OCI-LY7 (cell line): ENCODE measurements around the gene ARF6. TPM values are rescaled to one million over a fixed set of nuclear protein-coding genes. Genes with fewer than 3 reads are reported as not detected.

Experiments used
- BruUV-seq: library from RNA; stranded (reverse); fragments of 400-500 nt; replicated peaks from 2 replicates; lab custom pipeline; 2021; lab: Mats Ljungman, UMichigan
- CTCF ChIA-PET: fragments of 300-600 bp; sonication (Branson Sonifier 250); formaldehyde crosslinking; loops from one replicate; lab custom pipeline; 2022; ENCODE audit warnings: antibody characterized with exemption; ENCODE audit not compliant: unreplicated experiment; lab: Charles Lee
- POLR2A ChIA-PET: fragments of 300-600 bp; sonication (Branson Sonifier 250); formaldehyde crosslinking; loops from one replicate; lab custom pipeline; 2022; ENCODE audit warnings: antibody characterized with exemption; lab: Charles Lee
- DNase-seq: peaks from one replicate; pipeline ENCODE4 v3.0.0-alpha.2; 2015; ENCODE audit warnings: low spot score
- H2AFZ ChIP-seq: fragments of 200-600 bp; sonication (generic), shearing (Covaris generic); 2 replicates; pipeline ENCODE4 v1.6.1; 2014; ENCODE audit warnings: mild to moderate bottlenecking, antibody characterized with exemption, low read length, moderate library complexity
- H3K27ac ChIP-seq: fragments of 200-600 bp; sonication (generic); 2 replicates; pipeline ENCODE4 v1.5.1; 2014; ENCODE audit warnings: mixed run types, low read depth, mild to moderate bottlenecking, moderate library complexity, low read length, inconsistent platforms; ENCODE audit not compliant: poor library complexity, severe bottlenecking
- H3K36me3 ChIP-seq: fragments of 200-600 bp; sonication (generic); 2 replicates; pipeline ENCODE4 v1.6.1; 2014; ENCODE audit warnings: mild to moderate bottlenecking, antibody characterized with exemption, low read length, moderate library complexity, mixed read lengths; ENCODE audit not compliant: insufficient read depth
- H3K4me1 ChIP-seq: fragments of 200-600 bp; sonication (generic); 2 replicates; pipeline ENCODE4 v1.5.1; 2014; ENCODE audit warnings: mild to moderate bottlenecking, low read length; ENCODE audit not compliant: insufficient read depth, poor library complexity, severe bottlenecking
- H3K4me2 ChIP-seq: fragments of 200-600 bp; sonication (generic); 2 replicates; pipeline ENCODE4 v1.6.1; 2014; ENCODE audit warnings: mild to moderate bottlenecking, low read length
- H3K4me3 ChIP-seq: fragments of 200-600 bp; sonication (generic); 2 replicates; pipeline ENCODE4 v1.5.1; 2014; ENCODE audit warnings: mild to moderate bottlenecking, low read depth, low read length; ENCODE audit not compliant: poor library complexity, severe bottlenecking
- H3K79me2 ChIP-seq: fragments of 200-600 bp; sonication (generic); 2 replicates; pipeline ENCODE4 v1.6.1; 2016; ENCODE audit warnings: low read depth, mild to moderate bottlenecking, low read length, moderate library complexity, mixed read lengths; ENCODE audit not compliant: insufficient read depth
- H3K9me2 ChIP-seq: fragments of 200-600 bp; sonication (generic); 2 replicates; pipeline ENCODE4 v1.6.1; 2016; ENCODE audit warnings: mild to moderate bottlenecking, low read length, mixed read lengths; ENCODE audit not compliant: insufficient read depth
- H3K9me3 ChIP-seq: fragments of 200-600 bp; sonication (generic); 2 replicates; pipeline ENCODE4 v1.6.1; 2014; ENCODE audit warnings: mild to moderate bottlenecking, mixed run types, low read length, mixed read lengths
- H4K20me1 ChIP-seq: fragments of 200-600 bp; sonication (generic); 2 replicates; pipeline ENCODE4 v1.6.1; 2014; ENCODE audit warnings: mild to moderate bottlenecking, antibody characterized with exemption, low read length, moderate library complexity, mixed read lengths; ENCODE audit not compliant: insufficient read depth
- CTCF ChIP-seq: fragments of 200-600 bp; sonication (generic); conservative IDR thresholded peaks from 2 replicates; pipeline ENCODE4 v1.5.1; 2014; ENCODE audit warnings: mild to moderate bottlenecking, antibody characterized with exemption, low read length, moderate library complexity, mixed read lengths
- EZH2phosphoT487 ChIP-seq: fragments of 200-600 bp; sonication (generic); IDR thresholded peaks from 2 replicates; pipeline ENCODE4 v1.6.1; 2018; ENCODE audit warnings: low read depth, borderline replicate concordance, mild to moderate bottlenecking, mixed run types, antibody characterized with exemption, low read length, moderate library complexity, mixed read lengths
- intact Hi-C: fragments of 100-400 bp; cut with micrococcal nuclease; formaldehyde crosslinking; loops from one replicate; pipeline ENCODE4 v1.10.0; 2022; ENCODE audit not compliant: unreplicated experiment
- total RNA-seq, 2 experiments: library from RNA; depleted of rRNA in 1 of 2; stranded (reverse); fragments of >200 nt in 1 of 2; shearing (Covaris generic) in 1 of 2; gene quantifications; 2 replicates each; pipeline ENCODE4 v1.2.3, GENCODE V29; 2014 to 2022

ARF6 gene
- total RNA-seq, 2 experiments from 2014 or later: 47.6 to 69.1 TPM

- no TSS peak for BruUV-seq
- Histone ChIP-seq H3K27ac (no peak overlapping the region), H3K4me2 (no peak overlapping the region), H3K79me2 (no peaks in the 10 kb centered on the region), H3K9me3 (no peaks in the 10 kb centered on the region), H3K9me2 (no peaks in the 10 kb centered on the region), H4K20me1 (no peaks in the 10 kb centered on the region), H2AFZ (no peak overlapping the region), H3K36me3 (no peaks in the 10 kb centered on the region), H3K4me3 (no peak overlapping the region), H3K4me1 (peaks cover 18% of the 10 kb centered on the region)
- intact Hi-C loops: no loop called here
- DNase-seq: no peak
- ChIA-PET POLR2A (interaction anchor here (0.7 to 1.9 kb wide), 3 partner anchors 101 to 288 kb away, joined by 3 to 7 read pairs (median 4); no protein-coding TSS in a partner anchor), CTCF (no interaction called here)
- no peak for TF ChIP-seq CTCF
- TF ChIP-seq EZH2phosphoT487: no peak
These were observed 17.2 kb upstream of the ARF6 start for GRCh38 chr14:49875640-49876198.

GRCh38 chr14:49876563-49877127, 16.2 kb upstream of the ARF6 start:
- H2AFZ ChIP-seq: no peak overlapping the region

More at GRCh38 chr14:49876563-49877127, 16.2 kb upstream of the ARF6 start:
- intact Hi-C loops: no loop called here
- H3K79me2 ChIP-seq: no peaks in the 10 kb centered on the region
- ChIA-PET POLR2A (interaction anchor here (0.6 to 1.9 kb wide), 6 partner anchors 14 to 634 kb away, joined by 3 to 7 read pairs (median 4); no protein-coding TSS in a partner anchor), CTCF (interaction anchor here (0.6 kb wide), 1 partner anchor 14 kb away, joined by 4 read pairs; no protein-coding TSS in a partner anchor)
- H4K20me1 ChIP-seq: no peaks in the 10 kb centered on the region
- DNase-seq: no peak
- no peaks in the 10 kb centered on the region for H3K9me2 ChIP-seq
- H3K4me3 ChIP-seq: no peak overlapping the region
- BruUV-seq: no TSS peak
- no peak overlapping the region for H3K4me2 ChIP-seq
- H3K4me1 ChIP-seq: peaks cover 25% of the 10 kb centered on the region
- TF ChIP-seq CTCF: no peak
- TF ChIP-seq EZH2phosphoT487: no peak
- H3K36me3 ChIP-seq: no peaks in the 10 kb centered on the region
- no peaks in the 10 kb centered on the region for H3K9me3 ChIP-seq
- no peak overlapping the region for H3K27ac ChIP-seq
